Effector memory CD4-positive, alpha-beta T cell (primary cell): ENCODE measurements around the gene TMEM185B.

Source experiments
- DNase-seq, 3 donors: peaks; one replicate each; pipeline ENCODE4 v3.0.0-alpha.2; 2020
- H3K27ac ChIP-seq: 2 replicates; pipeline ENCODE4 v1.7.0; 2013; ENCODE audit warnings: mild to moderate bottlenecking, low read length, moderate library complexity; ENCODE audit not compliant: insufficient read depth, poor library complexity, severe bottlenecking
- H3K27me3 ChIP-seq: replicated peaks from 2 replicates; pipeline ENCODE4 v1.7.0; 2013; ENCODE audit warnings: mild to moderate bottlenecking, low read length; ENCODE audit not compliant: insufficient read depth, control insufficient read depth, poor library complexity, severe bottlenecking
- H3K36me3 ChIP-seq: 2 replicates; pipeline ENCODE4 v1.7.0; 2013; ENCODE audit warnings: mild to moderate bottlenecking, low read length, moderate library complexity; ENCODE audit not compliant: control insufficient read depth, insufficient read depth
- H3K4me1 ChIP-seq: 2 replicates; pipeline ENCODE4 v1.7.0; 2013; ENCODE audit warnings: low read length, mild to moderate bottlenecking; ENCODE audit not compliant: control insufficient read depth, insufficient read depth, poor library complexity, severe bottlenecking
- H3K4me3 ChIP-seq: 2 replicates; pipeline ENCODE4 v1.7.0; 2013; ENCODE audit warnings: low read length, low read depth, mild to moderate bottlenecking; ENCODE audit not compliant: insufficient read depth, poor library complexity, severe bottlenecking
- H3K9me3 ChIP-seq: 2 replicates; pipeline ENCODE4 v1.7.0; 2013; ENCODE audit warnings: mild to moderate bottlenecking, low read length, moderate library complexity; ENCODE audit not compliant: control insufficient read depth
- total RNA-seq, 3 donors: gene quantifications; one replicate each; lab custom pipeline; 2026; lab: John Stamatoyannopoulos, UW

Gene TMEM185B
- 32.1 to 39.1 (median 33.9) reads per million in 3 donors for total RNA-seq

GRCh38 chr2:120223034-120223912 is at the start of gene TMEM185B:
TMEM185B (minus strand) TSS chr2:120223400; CDS start chr2:120222976, 424 bp downstream.
- DNase-seq = peak; percentile 84 to 86 (median 85)

GRCh38 chr2:120271711-120272379 is 48.6 kb upstream of the TMEM185B start:
- Histone ChIP-seq H3K27me3 (no peaks in the 10 kb centered on the region), H3K9me3 (no peaks in the 10 kb centered on the region), H3K4me1 (no peaks in the 10 kb centered on the region), H3K36me3 (no peaks in the 10 kb centered on the region), H3K4me3 (no peak overlapping the region), H3K27ac (no peak overlapping the region)
- no peak for DNase-seq

More at GRCh38 chr2:120223034-120223912, at the start of gene TMEM185B:
- no peaks in the 10 kb centered on the region for H3K36me3 ChIP-seq
- peak within 1 kb of the TSS; percentile 88 for H3K27ac ChIP-seq
- peak within 1 kb of the TSS; percentile 79 for H3K4me3 ChIP-seq
- peaks cover 11% of the 10 kb centered on the region for H3K4me1 ChIP-seq
- H3K9me3 ChIP-seq = no peaks in the 10 kb centered on the region
- H3K27me3 ChIP-seq = no peaks in the 10 kb centered on the region

- H3K36me3 ChIP-seq = no peaks in the 10 kb centered on the region
- no peak overlapping the region for H3K27ac ChIP-seq
- DNase-seq = no peak
- H3K9me3 ChIP-seq = no peaks in the 10 kb centered on the region
- no peaks in the 10 kb centered on the region for H3K4me1 ChIP-seq
- H3K27me3 ChIP-seq = no peaks in the 10 kb centered on the region
- no peak overlapping the region for H3K4me3 ChIP-seq
Measured at GRCh38 chr2:120269816-120270215, 46.6 kb upstream of the TMEM185B start.

GRCh38 chr2:120269076-120269744 is 46.0 kb upstream of the TMEM185B start:
- Histone ChIP-seq H3K4me1 (no peaks in the 10 kb centered on the region), H3K9me3 (no peaks in the 10 kb centered on the region), H3K27me3 (no peaks in the 10 kb centered on the region), H3K4me3 (no peak overlapping the region), H3K36me3 (no peaks in the 10 kb centered on the region), H3K27ac (no peak overlapping the region)
- DNase-seq = no peak

GRCh38 chr2:120267348-120267747 is 44.1 kb upstream of the TMEM185B start:
- Histone ChIP-seq H3K36me3 (no peaks in the 10 kb centered on the region), H3K4me3 (no peak overlapping the region), H3K9me3 (no peaks in the 10 kb centered on the region), H3K27me3 (no peaks in the 10 kb centered on the region), H3K4me1 (no peaks in the 10 kb centered on the region), H3K27ac (no peak overlapping the region)
- DNase-seq = no peak

- no peak overlapping the region for H3K27ac ChIP-seq
- H3K4me1 ChIP-seq = no peaks in the 10 kb centered on the region
- DNase-seq = no peak
- no peaks in the 10 kb centered on the region for H3K9me3 ChIP-seq
- no peaks in the 10 kb centered on the region for H3K27me3 ChIP-seq
- H3K36me3 ChIP-seq = no peaks in the 10 kb centered on the region
- no peak overlapping the region for H3K4me3 ChIP-seq
Measured at GRCh38 chr2:120265006-120265405, 41.8 kb upstream of the TMEM185B start.

- Histone ChIP-seq H3K27ac (no peak overlapping the region), H3K27me3 (no peaks in the 10 kb centered on the region), H3K4me1 (no peaks in the 10 kb centered on the region), H3K36me3 (no peaks in the 10 kb centered on the region), H3K9me3 (no peaks in the 10 kb centered on the region), H3K4me3 (no peak overlapping the region)
- no peak for DNase-seq
Measured at GRCh38 chr2:120262761-120263428, 39.7 kb upstream of the TMEM185B start.

GRCh38 chr2:120262150-120262549 is 39.0 kb upstream of the TMEM185B start:
- Histone ChIP-seq H3K27me3 (no peaks in the 10 kb centered on the region), H3K4me3 (no peak overlapping the region), H3K4me1 (no peaks in the 10 kb centered on the region), H3K27ac (no peak overlapping the region), H3K36me3 (no peaks in the 10 kb centered on the region), H3K9me3 (no peaks in the 10 kb centered on the region)
- no peak for DNase-seq

GRCh38 chr2:120261387-120262006 is 38.3 kb upstream of the TMEM185B start:
- H3K27ac ChIP-seq = no peak overlapping the region
- no peak for DNase-seq
- no peaks in the 10 kb centered on the region for H3K27me3 ChIP-seq
- H3K4me3 ChIP-seq = no peak overlapping the region
- H3K4me1 ChIP-seq = no peaks in the 10 kb centered on the region
- H3K36me3 ChIP-seq = no peaks in the 10 kb centered on the region
- H3K9me3 ChIP-seq = no peaks in the 10 kb centered on the region
